ENCODE measurements around the gene NHLRC1. TPM values are rescaled to one million over a fixed set of nuclear protein-coding genes. Genes with fewer than 3 reads are reported as not detected.

The NHLRC1 gene
- polyA plus RNA-seq, 1 donor from 2014 or later = 0.32 TPM

GRCh38 chr6:18141805-18142590 is 19.5 kb upstream of the NHLRC1 start:
- Histone ChIP-seq H3K4me3 (ENCODE audit: low read length) (no peak overlapping the region), H3K9ac (ENCODE audit: low read length) (no peak overlapping the region), H4K20me1 (ENCODE audit: insufficient read depth) (no peaks in the 10 kb centered on the region), H3K79me2 (replicated peaks; ENCODE audit: insufficient read depth, low read length) (no peaks in the 10 kb centered on the region), H3K9me3 (ENCODE audit: low read length) (no peaks in the 10 kb centered on the region), H3K36me3 (ENCODE audit: insufficient read depth, low read length) (no peaks in the 10 kb centered on the region), H3K9me2 (ENCODE audit: insufficient read depth, low read length) (no peaks in the 10 kb centered on the region), H2AFZ (ENCODE audit: low read depth, low read length) (no peak overlapping the region), H3K27ac (ENCODE audit: low read length) (no peak overlapping the region), H3F3A (ENCODE audit: insufficient read depth, low read length, poor library complexity, severe bottlenecking) (no peaks in the 10 kb centered on the region), H3K4me2 (ENCODE audit: low read length) (no peak overlapping the region), H3K27me3 (ENCODE audit: insufficient read depth, low read depth, low read length) (no peaks in the 10 kb centered on the region)
- TF ChIP-seq RAD21 (conservative IDR thresholded peaks at IDR 0.05) = no peak
- TF ChIP-seq MXI1 (conservative IDR thresholded peaks at IDR 0.05; ENCODE audit: poor library complexity, severe bottlenecking) = no peak
- no peak for TF ChIP-seq EP300 (conservative IDR thresholded peaks at IDR 0.05; ENCODE audit: poor library complexity, severe bottlenecking)
- no peak for TF ChIP-seq TAF1 (IDR thresholded peaks at IDR 0.05; ENCODE audit: low read depth)
- TF ChIP-seq CTCF (IDR thresholded peaks at IDR 0.05; ENCODE audit: poor library complexity, severe bottlenecking) = no peak
- TF ChIP-seq SMC3 (conservative IDR thresholded peaks at IDR 0.05; ENCODE audit: poor library complexity) = no peak
- no peak for TF ChIP-seq POLR2AphosphoS5 (IDR thresholded peaks at IDR 0.05)
- TF ChIP-seq EZH2 (IDR thresholded peaks at IDR 0.05; ENCODE audit: borderline replicate concordance, insufficient read depth, low read length, poor library complexity, severe bottlenecking) = no peak
- no peak for TF ChIP-seq REST (IDR thresholded peaks at IDR 0.05; ENCODE audit: borderline replicate concordance)

GRCh38 chr6:18139935-18140621 is 17.6 kb upstream of the NHLRC1 start:
- no peaks in the 10 kb centered on the region for H3K36me3 ChIP-seq (ENCODE audit: insufficient read depth, low read length)
- no peaks in the 10 kb centered on the region for H3K9me2 ChIP-seq (ENCODE audit: insufficient read depth, low read length)
- no peak overlapping the region for H3K9ac ChIP-seq (ENCODE audit: low read length)
- no peak overlapping the region for H3K4me3 ChIP-seq (ENCODE audit: low read length)
- TF ChIP-seq POLR2AphosphoS5 (IDR thresholded peaks at IDR 0.05) (no peak), TAF1 (IDR thresholded peaks at IDR 0.05; ENCODE audit: low read depth) (no peak), SMC3 (conservative IDR thresholded peaks at IDR 0.05; ENCODE audit: poor library complexity) (no peak), MXI1 (conservative IDR thresholded peaks at IDR 0.05; ENCODE audit: poor library complexity, severe bottlenecking) (no peak), RAD21 (conservative IDR thresholded peaks at IDR 0.05) (no peak), REST (IDR thresholded peaks at IDR 0.05; ENCODE audit: borderline replicate concordance) (no peak), EZH2 (IDR thresholded peaks at IDR 0.05; ENCODE audit: borderline replicate concordance, insufficient read depth, low read length, poor library complexity, severe bottlenecking) (no peak), CTCF (IDR thresholded peaks at IDR 0.05; ENCODE audit: poor library complexity, severe bottlenecking) (no peak), EP300 (conservative IDR thresholded peaks at IDR 0.05; ENCODE audit: poor library complexity, severe bottlenecking) (no peak)
- no peak overlapping the region for H3K27ac ChIP-seq (ENCODE audit: low read length)
- no peaks in the 10 kb centered on the region for H4K20me1 ChIP-seq (ENCODE audit: insufficient read depth)
- no peak overlapping the region for H3K4me2 ChIP-seq (ENCODE audit: low read length)
- H2AFZ ChIP-seq (ENCODE audit: low read depth, low read length) = no peak overlapping the region
- no peaks in the 10 kb centered on the region for H3K9me3 ChIP-seq (ENCODE audit: low read length)
- no peaks in the 10 kb centered on the region for H3K27me3 ChIP-seq (ENCODE audit: insufficient read depth, low read depth, low read length)
- no peaks in the 10 kb centered on the region for H3K79me2 ChIP-seq (replicated peaks; ENCODE audit: insufficient read depth, low read length)
- H3F3A ChIP-seq (ENCODE audit: insufficient read depth, low read length, poor library complexity, severe bottlenecking) = no peaks in the 10 kb centered on the region

Measured in neural cell (in vitro differentiated cells).